Lower leg skin (tissue), 3 donors: ENCODE measurements around the gene ABI3.

Experiments
- CTCF ChIP-seq, 3 donors: fragments of 450-650 bp; IDR thresholded peaks; one replicate each; pipeline ENCODE4 v1.5.1; 2016; ENCODE audit warnings: antibody characterized with exemption in 3 of 3, mild to moderate bottlenecking in 3 of 3, moderate library complexity in 2 of 3
- POLR2A ChIP-seq, 2 donors: fragments of 450-650 bp; IDR thresholded peaks; one replicate each; pipeline ENCODE4 v1.6.1; 2016 to 2017; ENCODE audit warnings: antibody characterized with exemption in 2 of 2, mild to moderate bottlenecking in 1 of 2, moderate library complexity in 1 of 2

GRCh38 chr17:49247944-49248343, 37.4 kb downstream of the ABI3 start:
- TF ChIP-seq CTCF (IDR thresholded peaks at IDR 0.05) (no peak), POLR2A (IDR thresholded peaks at IDR 0.05) (no peak)
